Panc1 (cell line): ENCODE measurements around the gene NUSAP1. TPM values are rescaled to one million over a fixed set of nuclear protein-coding genes. Genes with fewer than 3 reads are reported as not detected.
A peak's percentile ranks its signal among the peaks of the same experiment; 100 is the strongest.

Source experiments
- ATAC-seq: fragments of 200-7000 bp; cut with Tn5 transposase; 2 replicates; pipeline ENCODE4 v1.9.1; 2020; ENCODE audit warnings: mild to moderate bottlenecking, moderate library complexity
- BruUV-seq: library from RNA; stranded (reverse); fragments of 400-500 nt; replicated peaks from 2 replicates; lab custom pipeline; 2021; lab: Mats Ljungman, UMichigan
- CTCF ChIA-PET: fragments of 300-600 bp; sonication (Branson Sonifier 250); formaldehyde crosslinking; loops from one replicate; lab custom pipeline; 2022; ENCODE audit warnings: antibody characterized with exemption; lab: Charles Lee
- POLR2A ChIA-PET: fragments of 300-600 bp; sonication (Branson Sonifier 250); formaldehyde crosslinking; loops from one replicate; lab custom pipeline; 2022; ENCODE audit warnings: antibody characterized with exemption; lab: Charles Lee
- DNase-seq: peaks from one replicate; pipeline ENCODE4 v3.0.0-alpha.2; 2010; ENCODE audit warnings: low read depth, low spot score
- H3K27ac ChIP-seq: 2 replicates; pipeline ENCODE4 v1.5.1; 2011; ENCODE audit warnings: mild to moderate bottlenecking, low read length, inconsistent platforms
- H3K27me3 ChIP-seq: fragments of 200-500 bp; sonication (Bioruptor generic); 2 replicates; pipeline ENCODE4 v1.6.0; 2014; ENCODE audit warnings: low read length, inconsistent platforms; ENCODE audit not compliant: control insufficient read depth, insufficient read depth
- H3K36me3 ChIP-seq: fragments of 200-500 bp; sonication (Bioruptor generic); 2 replicates; pipeline ENCODE4 v1.5.1; 2014; ENCODE audit warnings: inconsistent platforms, mild to moderate bottlenecking, low read length, moderate library complexity; ENCODE audit not compliant: control insufficient read depth, insufficient read depth
- H3K4me1 ChIP-seq: 2 replicates; pipeline ENCODE4 v1.5.1; 2011; ENCODE audit warnings: inconsistent platforms, mild to moderate bottlenecking, low read length, moderate library complexity; ENCODE audit not compliant: control insufficient read depth, insufficient read depth
- H3K4me3 ChIP-seq, 2 experiments: 2 replicates each; pipeline ENCODE4 v1.5.1; 2011 to 2012; ENCODE audit warnings: low read depth in 2 of 2, low read length in 2 of 2, mild to moderate bottlenecking in 2 of 2, inconsistent platforms in 1 of 2, moderate library complexity in 1 of 2
- H3K9me3 ChIP-seq: fragments of 200-500 bp; sonication (Bioruptor generic); 2 replicates; pipeline ENCODE4 v1.5.1; 2014; ENCODE audit warnings: low read depth, mild to moderate bottlenecking, inconsistent platforms, low read length, moderate library complexity; ENCODE audit not compliant: control insufficient read depth, insufficient read depth
- CTCF ChIP-seq: fragments of 450-650 bp; IDR thresholded peaks from 2 replicates; pipeline ENCODE4 v1.5.1; 2017; ENCODE audit warnings: mild to moderate bottlenecking
- POLR2AphosphoS5 ChIP-seq: IDR thresholded peaks from 2 replicates; pipeline ENCODE4 v1.6.1; 2012; ENCODE audit warnings: mild to moderate bottlenecking, low read depth, low read length, moderate library complexity
- REST ChIP-seq, 2 experiments: IDR thresholded peaks; 2 replicates each; pipeline ENCODE4 v1.6.1; 2011 to 2012; ENCODE audit warnings: low read depth in 2 of 2, control low read depth in 1 of 2, low read length in 1 of 2, mild to moderate bottlenecking in 1 of 2, moderate library complexity in 1 of 2; ENCODE audit not compliant: insufficient read depth in 1 of 2
- TCF7L2 ChIP-seq: IDR thresholded peaks from 2 replicates; pipeline ENCODE4 v1.6.1; 2011; ENCODE audit warnings: mild to moderate bottlenecking, low read depth, low read length, inconsistent platforms
- in situ Hi-C: cut with HindIII; loops from 2 replicates; pipeline ENCODE4 v1.10.0; 2016; ENCODE audit warnings: low sequenced_read_pairs, low pct_unique_long_range_greater_than_20kb
- intact Hi-C: fragments of 100-400 bp; cut with micrococcal nuclease; formaldehyde crosslinking; loops from one replicate; pipeline ENCODE4 v1.10.0; 2022; ENCODE audit not compliant: unreplicated experiment
- total RNA-seq: library from RNA; stranded (reverse); gene quantifications from one replicate; pipeline ENCODE4 v1.2.1, GENCODE V29; 2021; ENCODE audit not compliant: unreplicated experiment

Gene NUSAP1
- total RNA-seq, 1 experiment from 2014 or later, result 127 TPM

- intact Hi-C loops, result no loop called here
- Histone ChIP-seq H3K4me3 (peak within 1 kb of the TSS; percentile 67 to 68), H3K4me1 (peaks cover 22% of the 10 kb centered on the region; the same call in 1 of the 2 replicates), H3K27ac (peak within 1 kb of the TSS; percentile 91), H3K27me3 (no peaks in the 10 kb centered on the region), H3K36me3 (no peaks in the 10 kb centered on the region; the same call in 1 of the 2 replicates), H3K9me3 (no peaks in the 10 kb centered on the region)
- POLR2A ChIA-PET, result no interaction called here
- CTCF ChIA-PET, result no interaction called here
- in situ Hi-C loops, result no loop called here
- DNase-seq (peak; percentile 66), ATAC-seq (peak; percentile 95)
- BruUV-seq, result no TSS peak
- peak; percentile 90 for TF ChIP-seq POLR2AphosphoS5
- no peak for TF ChIP-seq CTCF
Measured at GRCh38 chr15:41416742-41417417, 84.2 kb downstream of the NUSAP1 start, which contains the start of gene RTF1. RTF1 (plus strand) TSS chr15:41417095; CDS start chr15:41417116, 21 bp downstream.

- in situ Hi-C loops (no loop called here), intact Hi-C loops (no loop called here)
- no peak for TF ChIP-seq CTCF
- TF ChIP-seq POLR2AphosphoS5, result no peak
- no peak for TF ChIP-seq REST (IDR thresholded peaks at IDR 0.05; ENCODE audit: insufficient read depth in 1 of 2, low read depth in 2 of 2, low read length in 1 of 2)
- no peak for TF ChIP-seq TCF7L2
- Histone ChIP-seq H3K27ac (peak overlapping the region; percentile 63), H3K4me3 (peak overlapping the region; percentile 67 to 68), H3K27me3 (no peaks in the 10 kb centered on the region), H3K4me1 (peaks cover 22% of the 10 kb centered on the region; the same call in 1 of the 2 replicates), H3K9me3 (no peaks in the 10 kb centered on the region), H3K36me3 (no peaks in the 10 kb centered on the region; the same call in 1 of the 2 replicates)
- CTCF ChIA-PET, result no interaction called here
- DNase-seq (no peak), ATAC-seq (peak; percentile 65)
- no TSS peak for BruUV-seq
- POLR2A ChIA-PET, result interaction anchor here (0.6 kb wide), 1 partner anchor 27 kb away, joined by 4 read pairs; no protein-coding TSS in a partner anchor
Measured at GRCh38 chr15:41417418-41418195, 84.9 kb downstream of the NUSAP1 start.
